HepG2 (cell line): Measurements from ENCODE around the gene MACROD2. TPM values are rescaled to one million over a fixed set of nuclear protein-coding genes. Genes with fewer than 3 reads are reported as not detected.

Experiments used
- CEBPG ChIP-seq: IDR thresholded peaks from 2 replicates; pipeline ENCODE4 v1.6.1; 2016
- CERS6 ChIP-seq: sonication (generic); formaldehyde crosslinking; IDR thresholded peaks from 2 replicates; pipeline ENCODE4 v1.5.0; 2020; ENCODE audit warnings: missing genetic modification reagents
- EEA1 ChIP-seq: sonication (generic); formaldehyde crosslinking; IDR thresholded peaks from 2 replicates; pipeline ENCODE4 v1.5.1; 2020; ENCODE audit warnings: mild to moderate bottlenecking, missing genetic modification reagents, borderline replicate concordance
- HNRNPL ChIP-seq: fragments of 200-400 bp; formaldehyde crosslinking; IDR thresholded peaks from 2 replicates; pipeline ENCODE4 v1.6.1; 2017; ENCODE audit warnings: mild to moderate bottlenecking, low read depth, low read length
- MED1 ChIP-seq: sonication (generic); formaldehyde crosslinking; IDR thresholded peaks from 2 replicates; pipeline ENCODE4 v1.4.0; 2020; ENCODE audit warnings: missing genetic modification reagents
- NR2F6 ChIP-seq, 2 experiments: IDR thresholded peaks; 2 replicates each; pipeline ENCODE4 v1.6.1; 2016; ENCODE audit warnings: antibody characterized with exemption in 1 of 2, mild to moderate bottlenecking in 1 of 2
- POGZ ChIP-seq: sonication (generic); formaldehyde crosslinking; IDR thresholded peaks from 2 replicates; pipeline ENCODE4 v1.4.0; 2020; ENCODE audit warnings: mild to moderate bottlenecking, missing genetic modification reagents
- REST ChIP-seq, 2 experiments: IDR thresholded peaks; 2 replicates each; pipeline ENCODE4 v1.6.1; 2011 to 2012; ENCODE audit warnings: low read length in 2 of 2, borderline replicate concordance in 1 of 2, low read depth in 1 of 2, mild to moderate bottlenecking in 1 of 2, moderate library complexity in 1 of 2
- TEAD3 ChIP-seq: optimal IDR thresholded peaks from 2 replicates; pipeline ENCODE3; 2016; ENCODE audit warnings: borderline replicate concordance
- TMF1 ChIP-seq: sonication (generic); formaldehyde crosslinking; IDR thresholded peaks from 2 replicates; pipeline ENCODE4 v1.8.1; 2022; ENCODE audit warnings: low read depth, missing genetic modification reagents
- TP53 ChIP-seq: sonication (generic); formaldehyde crosslinking; conservative IDR thresholded peaks from 2 replicates; pipeline ENCODE4 v1.4.0; 2020; ENCODE audit warnings: missing genetic modification reagents
- ZBTB7B ChIP-seq: sonication (generic); formaldehyde crosslinking; IDR thresholded peaks from 2 replicates; pipeline ENCODE4 v1.4.0; 2020; ENCODE audit warnings: missing genetic modification reagents
- ZMYM4 ChIP-seq: sonication (generic); formaldehyde crosslinking; IDR thresholded peaks from 2 replicates; pipeline ENCODE4 v1.8.1; 2023; ENCODE audit warnings: mild to moderate bottlenecking, missing genetic modification reagents
- ZNF572 ChIP-seq: sonication (generic); formaldehyde crosslinking; IDR thresholded peaks from 2 replicates; pipeline ENCODE4 v1.5.1; 2020; ENCODE audit warnings: mild to moderate bottlenecking, missing genetic modification reagents
- polyA plus RNA-seq, 8 experiments: library from polyadenylated mRNA; depleted of rRNA in 3 of 8; stranded (reverse) in 7 of 8; unstranded in 1 of 8; fragments of >200 nt; fragmentation: Illumina TruSeq in 4 of 8; extraction: Trizol in 4 of 8; gene quantifications; 2 replicates each; pipeline versions ENCODE4 v1.2.1 to v1.2.3, GENCODE V29; 2011 to 2016; ENCODE audit warnings: low read depth in 4 of 8, missing spikeins in 1 of 8, mixed read lengths in 1 of 8; ENCODE audit not compliant: insufficient read depth in 1 of 8
- total RNA-seq, 5 experiments: library from RNA; depleted of rRNA; stranded (reverse); fragments of >200 nt; fragmentation: Illumina TruSeq; extraction: Trizol; gene quantifications; 2 replicates each; pipeline ENCODE4 v1.2.3, GENCODE V29; 2016; ENCODE audit warnings: low read depth in 1 of 5
- TF ChIP-seq, protein P1 (sequence below): sonication (generic); formaldehyde crosslinking; IDR thresholded peaks from 2 replicates; pipeline ENCODE4 v1.5.0; 2020; ENCODE audit warnings: mild to moderate bottlenecking, missing genetic modification reagents, moderate library complexity
- TF ChIP-seq, protein P2 (sequence below): sonication (generic); formaldehyde crosslinking; IDR thresholded peaks from 2 replicates; pipeline ENCODE4; 2020; ENCODE audit warnings: missing genetic modification reagents, mild to moderate bottlenecking, borderline replicate concordance
- TF ChIP-seq, protein P3 (sequence below): sonication (generic); formaldehyde crosslinking; IDR thresholded peaks from 2 replicates; pipeline ENCODE4 v1.9.0; 2021; ENCODE audit warnings: missing genetic modification reagents, borderline replicate concordance

MACROD2 gene
- total and polyA plus RNA-seq, 2 of the 13 experiments (the other 11 are each of a cell fraction or from before 2014, with no cell fraction given): 0.13 to 0.51 TPM

GRCh38 chr20:14959506-14960475 lies 964.5 kb downstream of the MACROD2 start (continued):
- no peak for TF ChIP-seq REST (IDR thresholded peaks at IDR 0.05; ENCODE audit: borderline replicate concordance in 1 of 2, low read depth in 1 of 2, low read length in 2 of 2)
- no peak for TF ChIP-seq TMF1
- TF ChIP-seq HNRNPL: no peak
- no peak for TF ChIP-seq ZNF572
- TF ChIP-seq ZMYM4 (CRISPR knock-in tag): peak; percentile 45; the same call in 1 of the 2 replicates
- TF ChIP-seq CEBPG (CRISPR knock-in tag): peak; percentile 91
- no peak for TF ChIP-seq ZBTB7B (CRISPR knock-in tag)
- TF ChIP-seq MED1 (CRISPR knock-in tag): 0 out of 2 replicates have a peak, but pooled peaks have one; percentile 23
- TF ChIP-seq, protein P1, sequence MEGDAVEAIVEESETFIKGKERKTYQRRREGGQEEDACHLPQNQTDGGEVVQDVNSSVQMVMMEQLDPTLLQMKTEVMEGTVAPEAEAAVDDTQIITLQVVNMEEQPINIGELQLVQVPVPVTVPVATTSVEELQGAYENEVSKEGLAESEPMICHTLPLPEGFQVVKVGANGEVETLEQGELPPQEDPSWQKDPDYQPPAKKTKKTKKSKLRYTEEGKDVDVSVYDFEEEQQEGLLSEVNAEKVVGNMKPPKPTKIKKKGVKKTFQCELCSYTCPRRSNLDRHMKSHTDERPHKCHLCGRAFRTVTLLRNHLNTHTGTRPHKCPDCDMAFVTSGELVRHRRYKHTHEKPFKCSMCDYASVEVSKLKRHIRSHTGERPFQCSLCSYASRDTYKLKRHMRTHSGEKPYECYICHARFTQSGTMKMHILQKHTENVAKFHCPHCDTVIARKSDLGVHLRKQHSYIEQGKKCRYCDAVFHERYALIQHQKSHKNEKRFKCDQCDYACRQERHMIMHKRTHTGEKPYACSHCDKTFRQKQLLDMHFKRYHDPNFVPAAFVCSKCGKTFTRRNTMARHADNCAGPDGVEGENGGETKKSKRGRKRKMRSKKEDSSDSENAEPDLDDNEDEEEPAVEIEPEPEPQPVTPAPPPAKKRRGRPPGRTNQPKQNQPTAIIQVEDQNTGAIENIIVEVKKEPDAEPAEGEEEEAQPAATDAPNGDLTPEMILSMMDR: peak; percentile 39
- TF ChIP-seq POGZ (CRISPR knock-in tag): peak; percentile 40; the same call in 1 of the 2 replicates
- TF ChIP-seq, protein P2, sequence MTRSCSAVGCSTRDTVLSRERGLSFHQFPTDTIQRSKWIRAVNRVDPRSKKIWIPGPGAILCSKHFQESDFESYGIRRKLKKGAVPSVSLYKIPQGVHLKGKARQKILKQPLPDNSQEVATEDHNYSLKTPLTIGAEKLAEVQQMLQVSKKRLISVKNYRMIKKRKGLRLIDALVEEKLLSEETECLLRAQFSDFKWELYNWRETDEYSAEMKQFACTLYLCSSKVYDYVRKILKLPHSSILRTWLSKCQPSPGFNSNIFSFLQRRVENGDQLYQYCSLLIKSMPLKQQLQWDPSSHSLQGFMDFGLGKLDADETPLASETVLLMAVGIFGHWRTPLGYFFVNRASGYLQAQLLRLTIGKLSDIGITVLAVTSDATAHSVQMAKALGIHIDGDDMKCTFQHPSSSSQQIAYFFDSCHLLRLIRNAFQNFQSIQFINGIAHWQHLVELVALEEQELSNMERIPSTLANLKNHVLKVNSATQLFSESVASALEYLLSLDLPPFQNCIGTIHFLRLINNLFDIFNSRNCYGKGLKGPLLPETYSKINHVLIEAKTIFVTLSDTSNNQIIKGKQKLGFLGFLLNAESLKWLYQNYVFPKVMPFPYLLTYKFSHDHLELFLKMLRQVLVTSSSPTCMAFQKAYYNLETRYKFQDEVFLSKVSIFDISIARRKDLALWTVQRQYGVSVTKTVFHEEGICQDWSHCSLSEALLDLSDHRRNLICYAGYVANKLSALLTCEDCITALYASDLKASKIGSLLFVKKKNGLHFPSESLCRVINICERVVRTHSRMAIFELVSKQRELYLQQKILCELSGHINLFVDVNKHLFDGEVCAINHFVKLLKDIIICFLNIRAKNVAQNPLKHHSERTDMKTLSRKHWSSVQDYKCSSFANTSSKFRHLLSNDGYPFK (CRISPR knock-in tag): no peak
- 0 out of 2 replicates have a peak, but pooled peaks have one; percentile 34 for TF ChIP-seq CERS6 (CRISPR knock-in tag)
- TF ChIP-seq TEAD3: peak; percentile 50
- TF ChIP-seq, protein P3, sequence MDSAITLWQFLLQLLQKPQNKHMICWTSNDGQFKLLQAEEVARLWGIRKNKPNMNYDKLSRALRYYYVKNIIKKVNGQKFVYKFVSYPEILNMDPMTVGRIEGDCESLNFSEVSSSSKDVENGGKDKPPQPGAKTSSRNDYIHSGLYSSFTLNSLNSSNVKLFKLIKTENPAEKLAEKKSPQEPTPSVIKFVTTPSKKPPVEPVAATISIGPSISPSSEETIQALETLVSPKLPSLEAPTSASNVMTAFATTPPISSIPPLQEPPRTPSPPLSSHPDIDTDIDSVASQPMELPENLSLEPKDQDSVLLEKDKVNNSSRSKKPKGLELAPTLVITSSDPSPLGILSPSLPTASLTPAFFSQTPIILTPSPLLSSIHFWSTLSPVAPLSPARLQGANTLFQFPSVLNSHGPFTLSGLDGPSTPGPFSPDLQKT (CRISPR knock-in tag): no peak
- TF ChIP-seq EEA1 (CRISPR knock-in tag): no peak
- no peak for TF ChIP-seq TP53 (CRISPR knock-in tag)
- no peak for TF ChIP-seq NR2F6 (IDR thresholded peaks at IDR 0.05)
- no peak for TF ChIP-seq NR2F6 (CRISPR knock-in tag; IDR thresholded peaks at IDR 0.05)
